H9 (cell line): ENCODE measurements around the gene ARMC2. TPM values are rescaled to one million over a fixed set of nuclear protein-coding genes. Genes with fewer than 3 reads are reported as not detected.

Source experiments
- DNase-seq: peaks from one replicate; pipeline ENCODE4 v3.0.0-alpha.2; 2017
- H2AFZ ChIP-seq: one replicate; pipeline ENCODE4 v1.6.1; 2013; ENCODE audit warnings: mild to moderate bottlenecking, low read length, control low read depth, moderate library complexity
- H2AK5ac ChIP-seq: 2 replicates; pipeline ENCODE4 v1.6.1; 2013; ENCODE audit warnings: low read length, control low read depth, mixed read lengths; ENCODE audit not compliant: insufficient read length
- H2BK120ac ChIP-seq: one replicate; pipeline ENCODE4 v1.6.1; 2013; ENCODE audit warnings: low read depth, mild to moderate bottlenecking, low read length, control low read depth, inconsistent platforms; ENCODE audit not compliant: poor library complexity, severe bottlenecking
- H2BK12ac ChIP-seq: 2 replicates; pipeline ENCODE4 v1.6.1; 2013; ENCODE audit warnings: low read length, control low read depth, mixed read lengths, low read depth; ENCODE audit not compliant: insufficient read length
- H2BK15ac ChIP-seq: 2 replicates; pipeline ENCODE4 v1.6.1; 2013; ENCODE audit warnings: low read depth, low read length, control low read depth
- H2BK20ac ChIP-seq: one replicate; pipeline ENCODE4 v1.6.1; 2013; ENCODE audit warnings: low read depth, mild to moderate bottlenecking, low read length, control low read depth, inconsistent platforms; ENCODE audit not compliant: poor library complexity, severe bottlenecking
- H2BK5ac ChIP-seq: 2 replicates; pipeline ENCODE4 v1.6.1; 2013; ENCODE audit warnings: low read length, control low read depth, mixed read lengths; ENCODE audit not compliant: insufficient read length
- H3K14ac ChIP-seq: 2 replicates; pipeline ENCODE4 v1.6.1; 2013; ENCODE audit warnings: low read length, control low read depth; ENCODE audit not compliant: insufficient read depth
- H3K18ac ChIP-seq: 2 replicates; pipeline ENCODE4 v1.6.1; 2013; ENCODE audit warnings: low read depth, mild to moderate bottlenecking, mixed read lengths, low read length, control low read depth; ENCODE audit not compliant: insufficient read length
- H3K23ac ChIP-seq: 2 replicates; pipeline ENCODE4 v1.6.1; 2013; ENCODE audit warnings: low read length, control low read depth, mixed read lengths, low read depth; ENCODE audit not compliant: insufficient read length
- H3K23me2 ChIP-seq: 2 replicates; pipeline ENCODE4 v1.6.1; 2013; ENCODE audit warnings: low read depth, mild to moderate bottlenecking, mixed read lengths, low read length, control low read depth; ENCODE audit not compliant: insufficient read length, poor library complexity, severe bottlenecking
- H3K27ac ChIP-seq: 2 replicates; pipeline ENCODE4 v1.5.1; 2013; ENCODE audit warnings: low read length, control low read depth, mixed read lengths, low read depth; ENCODE audit not compliant: insufficient read length
- H3K27me3 ChIP-seq: 2 replicates; pipeline ENCODE4 v1.6.1; 2013; ENCODE audit warnings: low read length, control low read depth, inconsistent platforms; ENCODE audit not compliant: insufficient read depth
- H3K4ac ChIP-seq: 2 replicates; pipeline ENCODE4 v1.6.1; 2013; ENCODE audit warnings: low read depth, mild to moderate bottlenecking, control low read depth, inconsistent platforms, low read length, moderate library complexity
- H3K4me1 ChIP-seq: 2 replicates; pipeline ENCODE4 v1.6.1; 2013; ENCODE audit warnings: low read length, control low read depth, inconsistent platforms; ENCODE audit not compliant: insufficient read depth
- H3K4me2 ChIP-seq: 2 replicates; pipeline ENCODE4 v1.6.1; 2013; ENCODE audit warnings: low read length, control low read depth, mixed read lengths; ENCODE audit not compliant: insufficient read length, insufficient read depth
- H3K56ac ChIP-seq: 2 replicates; pipeline ENCODE4 v1.6.1; 2013; ENCODE audit warnings: low read depth, mild to moderate bottlenecking, mixed read lengths, low read length, control low read depth; ENCODE audit not compliant: insufficient read length
- H3K79me1 ChIP-seq: 2 replicates; pipeline ENCODE4 v1.6.1; 2013; ENCODE audit warnings: low read depth, mild to moderate bottlenecking, moderate library complexity, low read length, control low read depth, inconsistent platforms; ENCODE audit not compliant: insufficient read depth, poor library complexity, severe bottlenecking
- H3K79me2 ChIP-seq: 2 replicates; pipeline ENCODE4 v1.6.1; 2013; ENCODE audit warnings: low read length, control low read depth, inconsistent platforms; ENCODE audit not compliant: insufficient read depth
- H3K9ac ChIP-seq: 2 replicates; pipeline ENCODE4 v1.6.1; 2013; ENCODE audit warnings: low read length, control low read depth, mixed read lengths; ENCODE audit not compliant: insufficient read length; ENCODE audit errors: extremely low read depth
- H3K9me3 ChIP-seq: one replicate; pipeline ENCODE4 v1.6.1; 2013; ENCODE audit warnings: low read depth, low read length, inconsistent platforms; ENCODE audit not compliant: control insufficient read depth
- H3T11ph ChIP-seq: one replicate; pipeline ENCODE4 v1.6.1; 2013; ENCODE audit warnings: mild to moderate bottlenecking, low read length, control low read depth, inconsistent platforms
- H4K20me1 ChIP-seq: one replicate; pipeline ENCODE4 v1.6.1; 2013; ENCODE audit not compliant: control insufficient read depth, insufficient read length, insufficient read depth
- H4K5ac ChIP-seq: 2 replicates; pipeline ENCODE4 v1.6.1; 2013; ENCODE audit warnings: low read depth, mild to moderate bottlenecking, mixed read lengths, low read length, control low read depth; ENCODE audit not compliant: insufficient read length
- H4K8ac ChIP-seq: replicated peaks from 2 replicates; pipeline ENCODE4 v1.6.1; 2013; ENCODE audit warnings: low read length, control low read depth, mixed read lengths, low read depth; ENCODE audit not compliant: insufficient read length
- H4K91ac ChIP-seq: 2 replicates; pipeline ENCODE4 v1.6.1; 2013; ENCODE audit warnings: low read depth, mild to moderate bottlenecking, moderate library complexity, mixed read lengths, low read length, control low read depth; ENCODE audit not compliant: insufficient read length
- H3K27ac Mint-ChIP-seq, 3 experiments: 2 replicates in 2 of 3; 3 replicates in 1 of 3; pipeline ENCODE4 v1.8.0; 2020 to 2021; ENCODE audit warnings: mixed read lengths in 3 of 3, mild to moderate bottlenecking in 1 of 3, moderate library complexity in 1 of 3
- H3K27me3 Mint-ChIP-seq: 2 replicates; pipeline ENCODE4 v1.8.0; 2021; ENCODE audit warnings: low read depth, mild to moderate bottlenecking, moderate library complexity, mixed read lengths
- H3K36me3 Mint-ChIP-seq, 3 experiments: 2 replicates in 2 of 3; 3 replicates in 1 of 3; pipeline ENCODE4 v1.8.0; 2020 to 2021; ENCODE audit warnings: low read depth in 3 of 3, mixed read lengths in 3 of 3; ENCODE audit not compliant: insufficient read depth in 1 of 3
- H3K4me1 Mint-ChIP-seq, 2 experiments: 2 replicates each; pipeline ENCODE4 v1.8.0; 2020; ENCODE audit warnings: mixed read lengths in 2 of 2
- H3K4me3 Mint-ChIP-seq, 2 experiments: 2 replicates in 1 of 2; 3 replicates in 1 of 2; pipeline ENCODE4 v1.8.0; 2020 to 2021; ENCODE audit warnings: mild to moderate bottlenecking in 2 of 2, mixed read lengths in 2 of 2, moderate library complexity in 1 of 2
- H3K9me3 Mint-ChIP-seq, 2 experiments: 2 replicates in 1 of 2; 3 replicates in 1 of 2; pipeline ENCODE4 v1.8.0; 2020; ENCODE audit warnings: mild to moderate bottlenecking in 2 of 2, mixed read lengths in 2 of 2, moderate library complexity in 1 of 2
- CTCF ChIP-seq: fragments of 200-600 bp; sonication (generic); conservative IDR thresholded peaks from 3 replicates; pipeline ENCODE4 v1.8.0; 2021; ENCODE audit warnings: antibody characterized with exemption, mild to moderate bottlenecking
- total RNA-seq: library from RNA; stranded (reverse); gene quantifications from 2 replicates; pipeline ENCODE4 v1.2.1, GENCODE V29; 2021

ARMC2 gene
- total RNA-seq, 1 experiment from 2014 or later, result 2.8 TPM

- no peak overlapping the region for H3K27ac Mint-ChIP-seq
- no peaks in the 10 kb centered on the region for H3K4me1 ChIP-seq
- DNase-seq, result no peak
Measured at GRCh38 chr6:108853077-108853476, 4.9 kb downstream of the ARMC2 start.

More at GRCh38 chr6:108853077-108853476, 4.9 kb downstream of the ARMC2 start:
- Mint-ChIP-seq H3K4me1 (peaks cover 3 to 4% of the 10 kb centered on the region in 2 experiments), H3K36me3 (peaks cover 33 to 36% (median 35%) of the 10 kb centered on the region in 3 experiments), H3K4me3 (no peak overlapping the region), H3K27me3 (peaks cover 3% of the 10 kb centered on the region; the same call in 1 of the 2 replicates), H3K9me3 (peaks cover 11 to 12% of the 10 kb centered on the region in 2 experiments)
- no peak overlapping the region for H3K18ac ChIP-seq
- H2AFZ ChIP-seq, result no peak overlapping the region
- H3K4ac ChIP-seq, result no peak overlapping the region
- no peak overlapping the region for H3K56ac ChIP-seq
- no peak overlapping the region for H2BK12ac ChIP-seq
- H4K20me1 ChIP-seq, result no peaks in the 10 kb centered on the region
- no peak overlapping the region for H2AK5ac ChIP-seq
- H3K79me1 ChIP-seq, result no peaks in the 10 kb centered on the region
- H4K5ac ChIP-seq, result no peak overlapping the region
- H3K4me2 ChIP-seq, result no peak overlapping the region
- H3K23ac ChIP-seq, result no peak overlapping the region
- no peak overlapping the region for H2BK15ac ChIP-seq
- H2BK120ac ChIP-seq, result no peak overlapping the region
- TF ChIP-seq CTCF, result no peak
- no peak overlapping the region for H3T11ph ChIP-seq
- peaks cover 2% of the 10 kb centered on the region; the same call in 1 of the 2 replicates for H3K27me3 ChIP-seq
- no peak overlapping the region for H4K91ac ChIP-seq
- no peak overlapping the region for H3K9ac ChIP-seq
- no peaks in the 10 kb centered on the region for H3K79me2 ChIP-seq
- peaks cover 4% of the 10 kb centered on the region for H3K23me2 ChIP-seq
- no peak overlapping the region for H3K27ac ChIP-seq
- no peak overlapping the region for H2BK20ac ChIP-seq
- H3K9me3 ChIP-seq, result no peaks in the 10 kb centered on the region
- H4K8ac ChIP-seq, result no peak overlapping the region
- H3K14ac ChIP-seq, result no peak overlapping the region
- no peak overlapping the region for H2BK5ac ChIP-seq
